OCI-LY3 (cell line): ENCODE data around the gene NUBP2.

Source experiments
- H2AFZ ChIP-seq: fragments of 200-600, 300-600 bp; shearing (Covaris generic); 2 replicates; pipeline ENCODE4 v1.6.0; 2014; ENCODE audit warnings: antibody characterized with exemption, low read depth, low read length
- H3K27ac ChIP-seq: fragments of 200-600, 300-600 bp; sonication (generic); 2 replicates; pipeline ENCODE4 v1.5.1; 2014; ENCODE audit warnings: mild to moderate bottlenecking, low read length, moderate library complexity, mixed read lengths
- H3K27me3 ChIP-seq: fragments of 200-600, 300-600 bp; sonication (generic); 2 replicates; pipeline ENCODE4 v1.6.1; 2014; ENCODE audit warnings: low read depth, low read length, mixed read lengths
- H3K36me3 ChIP-seq: fragments of 200-600, 300-600 bp; sonication (generic); replicated peaks from 2 replicates; pipeline ENCODE3; 2014; ENCODE audit warnings: low read depth, low read length, mixed read lengths
- H3K4me1 ChIP-seq: fragments of 300-600, 200-600 bp; sonication (generic); 2 replicates; pipeline ENCODE4 v1.6.1; 2014; ENCODE audit warnings: low read length, mixed read lengths
- H3K4me2 ChIP-seq: fragments of 200-600, 300-600 bp; sonication (generic); 2 replicates; pipeline ENCODE4 v1.6.1; 2014; ENCODE audit warnings: low read length, mixed read lengths
- H3K4me3 ChIP-seq: fragments of 300-600, 200-600 bp; sonication (generic); 2 replicates; pipeline ENCODE4 v1.5.1; 2014; ENCODE audit warnings: antibody characterized with exemption, mild to moderate bottlenecking, low read length, moderate library complexity
- H3K79me2 ChIP-seq: fragments of 300-600, 200-600 bp; shearing (Covaris generic); 2 replicates; pipeline ENCODE4 v1.6.1; 2014; ENCODE audit warnings: mild to moderate bottlenecking, low read length, mixed read lengths
- H3K9ac ChIP-seq: fragments of 300-600, 200-600 bp; shearing (Covaris generic); 2 replicates; pipeline ENCODE4 v1.6.0; 2014; ENCODE audit warnings: mild to moderate bottlenecking, low read length, moderate library complexity
- H3K9me3 ChIP-seq: fragments of 200-600, 300-600 bp; shearing (Covaris generic); 2 replicates; pipeline ENCODE4 v1.6.1; 2014; ENCODE audit warnings: low read length, mixed read lengths; ENCODE audit not compliant: insufficient read depth
- H4K20me1 ChIP-seq: fragments of 200-600, 300-600 bp; sonication (generic); 2 replicates; pipeline ENCODE4 v1.6.1; 2016; ENCODE audit warnings: low read length, mixed read lengths; ENCODE audit not compliant: insufficient read depth
- CTCF ChIP-seq: fragments of 200-600, 300-600 bp; sonication (generic); IDR thresholded peaks from 2 replicates; pipeline ENCODE4 v1.5.1; 2014; ENCODE audit warnings: antibody characterized with exemption, low read length, low read depth
- EZH2phosphoT487 ChIP-seq: fragments of 200-600 bp; shearing (Covaris generic); IDR thresholded peaks from 2 replicates; pipeline ENCODE4 v1.6.1; 2018; ENCODE audit warnings: antibody characterized with exemption, mixed run types, low read depth

The NUBP2 gene

DNA sequence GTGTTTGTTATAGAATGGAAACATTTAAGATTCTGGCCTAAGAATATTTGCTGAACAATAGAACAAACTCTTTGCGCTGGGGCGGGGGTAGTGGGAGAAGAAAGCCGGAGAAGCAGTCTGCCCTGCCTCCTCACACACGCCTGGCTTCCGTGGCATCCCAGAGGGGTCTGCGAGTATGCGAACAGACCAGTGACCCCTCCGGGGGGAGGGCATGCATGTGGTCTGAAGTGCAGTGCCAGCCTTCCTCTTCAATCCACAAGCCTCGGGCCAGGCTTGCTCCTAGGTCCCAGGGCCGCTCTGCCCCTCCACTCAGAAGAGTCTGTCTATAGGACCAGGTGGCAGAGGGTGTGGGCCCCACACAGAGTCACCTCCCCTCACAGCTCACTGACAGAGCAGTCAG lies 24.9 kb downstream of the NUBP2 start:
- TF ChIP-seq EZH2phosphoT487: no peak
- no peak for TF ChIP-seq CTCF
- H3K4me3 ChIP-seq: no peak overlapping the region
- H3K4me2 ChIP-seq: no peak overlapping the region
- no peak overlapping the region for H3K27ac ChIP-seq
- no peak overlapping the region for H3K9ac ChIP-seq
- H3K79me2 ChIP-seq: no peaks in the 10 kb centered on the region
- H4K20me1 ChIP-seq: no peaks in the 10 kb centered on the region
- H3K4me1 ChIP-seq: no peaks in the 10 kb centered on the region
- H3K9me3 ChIP-seq: no peaks in the 10 kb centered on the region
- no peak overlapping the region for H2AFZ ChIP-seq
- H3K36me3 ChIP-seq: peaks cover 5% of the 10 kb centered on the region
- H3K27me3 ChIP-seq: no peaks in the 10 kb centered on the region

DNA sequence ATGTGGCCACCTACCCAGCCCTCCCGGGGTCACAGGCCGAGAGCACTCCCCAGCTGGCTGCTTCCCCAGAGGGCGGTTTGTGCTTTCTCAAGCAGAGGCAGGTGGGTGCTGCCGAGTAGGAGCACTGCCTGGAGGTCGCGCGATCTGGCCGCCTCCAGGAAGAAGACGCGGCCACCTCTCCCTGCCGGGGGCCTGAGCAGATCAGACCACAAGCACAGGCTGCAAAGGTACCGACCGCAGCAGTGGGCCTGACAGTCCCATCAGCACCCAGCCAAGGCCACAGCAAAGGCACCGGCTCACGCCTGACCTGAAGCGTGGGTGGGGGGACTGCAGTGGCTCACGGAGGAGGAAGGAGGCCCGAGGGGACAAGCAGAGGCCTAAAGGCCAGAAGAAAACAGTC lies 25.9 kb downstream of the NUBP2 start:
- H3K79me2 ChIP-seq: no peaks in the 10 kb centered on the region
- TF ChIP-seq EZH2phosphoT487: no peak
- TF ChIP-seq CTCF: no peak
- peaks cover 7% of the 10 kb centered on the region for H3K36me3 ChIP-seq

GRCh38 chr16:1809281-1809801 lies 26.6 kb downstream of the NUBP2 start:
- peaks cover 8% of the 10 kb centered on the region for H3K36me3 ChIP-seq
- no peak overlapping the region for H3K4me3 ChIP-seq
- no peak for TF ChIP-seq CTCF
- TF ChIP-seq EZH2phosphoT487: no peak
- H3K27ac ChIP-seq: no peak overlapping the region
- no peaks in the 10 kb centered on the region for H3K9me3 ChIP-seq
- no peak overlapping the region for H2AFZ ChIP-seq
- no peaks in the 10 kb centered on the region for H3K79me2 ChIP-seq
- H3K4me2 ChIP-seq: no peak overlapping the region
- H4K20me1 ChIP-seq: no peaks in the 10 kb centered on the region
- no peak overlapping the region for H3K9ac ChIP-seq
- H3K4me1 ChIP-seq: no peaks in the 10 kb centered on the region
- no peaks in the 10 kb centered on the region for H3K27me3 ChIP-seq

More for the DNA sequence above, 25.9 kb downstream of the NUBP2 start:
- Histone ChIP-seq H3K27me3 (no peaks in the 10 kb centered on the region), H2AFZ (no peak overlapping the region), H3K4me3 (no peak overlapping the region), H3K27ac (no peak overlapping the region), H3K9ac (no peak overlapping the region), H3K9me3 (no peaks in the 10 kb centered on the region), H3K4me1 (no peaks in the 10 kb centered on the region), H3K4me2 (no peak overlapping the region), H4K20me1 (no peaks in the 10 kb centered on the region)

DNA sequence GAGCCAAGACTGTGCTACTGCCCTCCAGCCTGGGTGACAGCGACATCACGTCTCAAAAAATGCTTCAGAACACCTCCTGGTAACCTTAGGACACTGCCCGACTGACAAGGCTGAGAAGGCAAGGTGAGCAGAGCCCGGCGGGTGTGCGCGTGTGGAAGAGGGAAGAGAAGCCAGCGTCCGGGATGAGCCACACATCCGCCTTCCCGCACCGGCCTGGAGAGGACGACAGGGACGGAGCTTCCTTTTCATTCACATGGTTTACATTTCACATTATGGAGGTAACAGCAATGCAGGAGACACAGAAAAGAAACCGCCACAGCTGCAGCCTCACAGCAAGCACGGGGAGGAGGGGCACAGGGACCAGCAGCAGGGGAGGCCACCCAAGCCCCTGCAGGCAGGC lies 27.3 kb downstream of the NUBP2 start:
- Histone ChIP-seq H3K79me2 (no peaks in the 10 kb centered on the region), H3K9me3 (no peaks in the 10 kb centered on the region), H2AFZ (no peak overlapping the region), H3K27ac (no peak overlapping the region), H3K4me1 (no peaks in the 10 kb centered on the region), H3K4me2 (no peak overlapping the region), H3K27me3 (no peaks in the 10 kb centered on the region), H3K9ac (no peak overlapping the region), H4K20me1 (no peaks in the 10 kb centered on the region), H3K4me3 (no peak overlapping the region), H3K36me3 (peaks cover 8% of the 10 kb centered on the region)
- TF ChIP-seq EZH2phosphoT487 (no peak), CTCF (no peak)
